Stimulated activated CD4-positive, alpha-beta T cell treated with anti-CD3 and anti-CD28 coated beads, Interleukin-4, amount 100 ng/mL, for 4 hours (primary cell): ENCODE data around the gene SNAP91.
"Not testable (repeated sequence)": the region's sequence is repeated elsewhere in the genome, so short reads cannot be mapped to it uniquely, and the experiment has no call there.

Source experiments
- DNase-seq, 2 experiments: peaks; one replicate each; pipeline ENCODE4 v3.0.0-alpha.2; 2020

The SNAP91 gene

DNA sequence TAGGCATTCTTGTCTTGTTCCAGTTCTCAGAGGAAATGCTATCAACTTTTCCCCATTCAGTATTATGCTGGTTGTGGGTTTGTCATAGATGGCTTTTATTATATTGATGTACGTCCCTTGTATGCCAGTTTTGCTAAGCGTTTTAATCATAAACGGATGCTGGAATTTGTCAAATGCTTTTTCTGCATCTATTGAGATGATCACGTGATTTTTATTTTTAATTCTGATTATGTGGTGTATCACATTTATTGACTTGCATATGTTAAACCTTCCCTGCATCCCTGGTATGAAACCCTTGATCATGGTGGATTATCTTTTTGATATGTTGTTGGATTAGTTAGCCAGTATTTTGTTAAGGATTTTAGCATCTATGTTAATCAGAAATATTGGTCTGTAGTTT is 79.0 kb downstream of the SNAP91 start:
- DNase-seq, result not testable (repeated sequence)

- DNase-seq, result no peak
Measured at GRCh38 chr6:83615025-83615999, 93.6 kb downstream of the SNAP91 start.

GRCh38 chr6:83613378-83613777 is 95.5 kb downstream of the SNAP91 start:
- DNase-seq, result no peak

GRCh38 chr6:83609248-83609647 is 99.7 kb downstream of the SNAP91 start:
- DNase-seq, result no peak

- DNase-seq, result no peak
Measured at GRCh38 chr6:83605517-83605916, 103.4 kb downstream of the SNAP91 start.

- no peak for DNase-seq
Measured at GRCh38 chr6:83603551-83603950, 105.3 kb downstream of the SNAP91 start.

DNA sequence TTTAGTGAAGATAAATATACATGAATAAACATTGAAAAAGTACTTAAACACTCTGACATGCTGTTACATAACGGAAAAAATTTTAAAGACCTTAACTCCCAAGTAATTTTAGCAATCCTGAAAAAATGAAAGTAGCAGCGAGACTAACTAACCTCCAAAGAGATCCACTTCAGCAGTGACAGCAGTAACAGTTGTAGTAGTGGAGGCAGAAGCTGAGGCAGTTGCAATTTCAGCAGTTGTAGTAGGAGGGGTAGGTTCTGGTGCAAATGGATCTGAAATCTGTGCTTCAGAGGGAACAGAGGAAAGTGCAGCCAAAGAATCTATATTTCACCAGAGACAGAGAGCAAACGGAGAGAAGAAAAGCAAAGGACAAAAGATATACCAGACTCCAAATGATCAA is 107.8 kb downstream of the SNAP91 start:
- DNase-seq, result no peak

- DNase-seq, result no peak
Measured at GRCh38 chr6:83600459-83600858, 108.4 kb downstream of the SNAP91 start.

GRCh38 chr6:83597511-83597910 is 111.4 kb downstream of the SNAP91 start:
- no peak for DNase-seq

DNA sequence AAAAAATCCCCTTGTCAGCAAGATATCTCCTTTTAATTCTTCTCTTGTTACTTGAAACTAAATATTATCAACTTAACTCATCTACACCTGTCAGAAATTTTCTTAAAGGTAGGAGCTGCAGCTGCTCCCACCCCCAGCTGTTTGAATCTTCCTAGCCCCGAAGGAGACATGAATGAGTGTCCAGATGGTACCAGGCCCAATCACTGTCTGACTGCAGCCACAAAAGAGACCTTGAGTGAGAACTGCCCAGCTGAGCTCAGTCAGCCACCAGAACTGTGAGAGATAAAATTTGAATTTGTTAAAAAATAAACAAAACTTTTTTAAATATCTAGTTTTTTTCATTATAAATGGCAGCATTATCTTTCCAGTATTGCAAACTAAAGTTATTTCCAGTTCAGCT is 111.8 kb downstream of the SNAP91 start:
- DNase-seq, result no peak

DNA sequence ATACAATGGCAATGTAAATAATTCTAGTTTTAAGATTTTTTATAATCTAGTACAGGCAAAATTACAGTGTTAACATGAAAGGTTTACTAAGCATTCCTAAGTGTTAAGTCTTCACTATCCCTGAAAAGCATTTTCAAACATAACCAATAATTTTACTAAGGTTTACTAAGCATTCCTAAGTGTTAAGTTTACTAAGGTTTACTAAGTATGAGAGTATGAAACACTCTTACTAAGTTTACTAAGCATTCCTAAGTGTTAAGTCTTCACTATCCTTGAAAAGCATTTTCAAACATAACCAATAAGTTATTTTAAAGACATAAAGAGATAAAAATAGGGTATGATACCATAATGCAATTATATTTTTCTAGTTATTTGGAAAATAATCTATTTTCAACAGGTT is 114.0 kb downstream of the SNAP91 start:
- DNase-seq, result no peak

DNA sequence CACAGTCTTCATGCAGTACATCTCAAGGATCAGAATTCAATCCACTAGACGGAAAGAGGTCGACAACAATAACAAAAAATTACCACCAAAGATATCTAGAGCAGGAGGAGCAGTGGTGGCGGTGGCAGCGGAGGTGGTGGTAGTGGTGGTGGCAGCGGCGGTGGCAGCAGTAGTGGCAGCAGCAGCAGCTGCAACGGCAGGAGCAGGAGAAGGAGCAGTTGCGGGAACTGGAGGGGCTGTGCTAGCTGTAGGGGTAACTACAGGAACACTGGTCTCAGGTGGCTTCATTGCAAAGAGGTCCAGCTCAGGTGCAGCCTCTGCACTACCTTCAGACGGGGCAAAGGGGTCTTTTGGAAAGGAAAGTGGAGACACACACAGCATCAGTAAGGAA is 115.5 kb downstream of the SNAP91 start:
- no peak for DNase-seq

GRCh38 chr6:83592770-83593394 is 116.0 kb downstream of the SNAP91 start:
- no peak for DNase-seq

DNA sequence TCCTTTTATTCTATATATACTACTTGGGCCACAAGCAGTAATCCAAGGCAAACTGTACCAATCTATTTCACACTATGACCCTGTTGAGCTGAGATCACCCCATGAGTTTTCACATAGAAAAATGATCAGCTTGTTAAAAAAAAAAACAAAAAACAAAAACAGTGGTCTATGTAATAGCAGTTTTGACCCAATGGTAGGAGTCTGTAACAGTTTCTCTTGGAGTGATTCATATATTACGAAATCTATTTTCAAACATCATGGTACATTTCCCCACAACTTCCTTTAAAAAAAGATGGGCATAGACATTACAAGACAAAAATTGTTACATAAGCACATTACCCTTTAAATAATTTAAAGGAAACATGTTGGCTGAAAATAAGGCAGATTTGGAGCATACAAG is 118.5 kb downstream of the SNAP91 start:
- no peak for DNase-seq

GRCh38 chr6:83589076-83589475 is 119.8 kb downstream of the SNAP91 start:
- DNase-seq, result no peak

GRCh38 chr6:83578057-83578456 is 130.8 kb downstream of the SNAP91 start:
- DNase-seq, result no peak

DNA sequence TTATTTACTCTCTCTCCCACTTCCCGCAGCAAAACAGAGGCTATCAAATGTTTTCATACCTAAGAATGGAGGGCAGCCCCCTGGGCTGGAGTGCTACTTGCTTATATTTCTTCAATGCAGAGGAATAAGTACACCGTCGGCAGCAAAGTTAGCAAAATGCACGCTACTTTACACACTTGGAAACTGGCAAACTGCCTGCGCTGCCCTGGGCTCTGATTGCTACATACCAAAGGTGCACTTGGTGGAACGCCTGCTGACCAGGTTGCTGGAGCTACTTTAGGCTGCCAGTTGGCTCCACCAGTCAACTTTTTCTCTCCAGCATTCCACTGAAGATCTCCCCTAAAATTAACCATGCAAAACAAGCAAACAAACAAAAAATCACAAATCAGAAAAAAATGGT is 134.1 kb downstream of the SNAP91 start:
- DNase-seq, result no peak

DNA sequence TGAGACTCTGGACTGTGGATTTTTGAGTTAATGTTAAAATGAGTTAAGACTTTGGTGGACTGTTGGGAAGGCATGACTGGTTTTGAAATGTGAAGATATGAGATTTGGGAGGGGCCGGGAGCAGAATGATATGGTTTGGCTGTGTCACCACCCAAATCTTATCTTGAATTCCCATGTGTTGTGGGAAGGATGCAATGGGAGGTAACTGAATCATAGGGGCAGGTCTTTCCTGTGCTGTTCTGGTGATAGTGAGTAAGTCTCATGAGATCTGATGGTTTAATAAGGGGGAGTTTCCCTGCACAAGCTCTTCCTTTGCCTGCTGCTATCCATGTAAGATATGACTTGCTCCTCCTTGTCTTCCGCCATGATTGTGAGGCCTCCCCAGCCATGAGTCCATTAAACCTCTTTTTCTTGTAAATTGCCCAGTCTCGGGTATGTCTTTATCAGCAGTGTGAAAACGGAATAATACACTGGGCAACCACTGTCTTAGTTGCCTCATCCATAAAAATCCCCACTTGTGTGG is 137.2 kb downstream of the SNAP91 start:
- DNase-seq, result not testable (repeated sequence)

GRCh38 chr6:83558975-83559374 is 149.9 kb downstream of the SNAP91 start:
- DNase-seq, result no peak

DNA sequence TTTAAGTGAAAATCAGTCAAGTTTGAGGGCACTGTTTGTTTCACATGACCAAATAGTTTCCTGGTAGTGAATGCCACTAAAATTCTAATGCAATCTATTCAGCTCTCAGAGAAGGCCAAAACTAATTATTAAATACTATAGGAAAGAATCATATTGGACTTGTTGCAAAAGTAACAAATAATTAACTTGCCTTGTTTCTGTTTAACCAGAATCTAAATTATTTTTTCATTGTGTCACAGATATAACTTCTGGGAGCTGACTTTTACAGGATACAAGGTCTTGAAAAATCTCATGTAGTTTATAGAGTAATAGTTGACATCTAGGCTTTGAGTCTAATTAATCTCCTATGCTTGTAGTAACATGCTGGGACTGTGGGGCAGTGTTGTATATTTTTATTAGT is 152.0 kb downstream of the SNAP91 start:
- no peak for DNase-seq

DNA sequence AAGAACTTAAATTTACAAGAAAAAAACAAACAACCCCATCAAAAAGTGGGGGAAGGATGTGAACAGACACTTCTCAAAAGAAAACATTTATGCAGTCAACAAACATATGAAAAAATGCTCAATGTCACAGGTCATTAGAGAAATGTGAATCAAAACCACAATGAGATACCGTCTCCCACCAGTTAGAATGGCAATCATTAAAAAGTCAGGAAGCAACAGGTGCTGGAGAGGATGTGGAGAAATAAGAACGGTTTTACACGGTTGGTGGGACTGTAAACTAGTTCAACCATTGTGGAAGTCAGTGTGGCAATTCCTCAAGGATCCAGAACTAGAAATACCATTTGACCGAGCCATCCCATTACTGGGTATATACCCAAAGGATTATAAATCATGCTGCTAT is 157.2 kb downstream of the SNAP91 start:
- DNase-seq, result not testable (repeated sequence)

DNA sequence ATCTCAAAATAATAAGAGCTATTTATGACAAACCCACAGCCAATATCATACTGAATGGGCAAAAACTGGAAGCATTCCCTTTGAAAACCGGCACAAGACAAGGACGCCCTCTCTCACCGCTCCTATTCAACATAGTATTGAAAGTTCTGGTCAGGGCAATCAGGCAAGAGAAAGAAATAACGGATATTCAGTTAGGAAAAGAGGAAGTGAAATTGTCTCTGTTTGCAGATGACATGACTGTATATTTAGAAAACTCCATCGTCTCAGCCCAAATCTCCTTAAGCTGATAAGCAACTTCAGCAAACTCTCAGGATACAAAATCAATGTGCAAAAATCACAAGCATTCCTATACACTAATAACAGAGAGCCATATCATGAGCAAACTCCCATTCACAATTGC is 158.4 kb downstream of the SNAP91 start:
- DNase-seq, result not testable (repeated sequence)

DNA sequence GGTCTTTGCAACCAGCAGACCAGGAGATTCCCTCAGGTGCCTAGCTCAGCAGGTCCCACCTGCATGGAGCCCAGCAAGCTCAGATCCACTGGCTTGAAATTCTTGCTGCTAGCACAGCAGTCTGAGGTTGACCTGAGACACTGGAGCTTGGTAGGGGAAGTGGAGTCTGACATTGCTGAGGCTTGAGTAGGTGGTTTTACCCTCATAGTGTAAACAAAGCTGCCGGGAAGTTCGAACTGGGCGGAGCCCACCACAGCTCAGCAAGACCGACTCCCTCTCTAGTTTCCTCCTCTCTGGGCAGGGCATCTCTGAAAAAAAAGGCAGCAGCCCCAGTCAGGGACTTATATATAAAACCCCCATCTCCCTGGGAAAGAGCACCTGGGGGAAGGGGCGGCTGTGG is 162.3 kb downstream of the SNAP91 start:
- DNase-seq, result no peak

DNA sequence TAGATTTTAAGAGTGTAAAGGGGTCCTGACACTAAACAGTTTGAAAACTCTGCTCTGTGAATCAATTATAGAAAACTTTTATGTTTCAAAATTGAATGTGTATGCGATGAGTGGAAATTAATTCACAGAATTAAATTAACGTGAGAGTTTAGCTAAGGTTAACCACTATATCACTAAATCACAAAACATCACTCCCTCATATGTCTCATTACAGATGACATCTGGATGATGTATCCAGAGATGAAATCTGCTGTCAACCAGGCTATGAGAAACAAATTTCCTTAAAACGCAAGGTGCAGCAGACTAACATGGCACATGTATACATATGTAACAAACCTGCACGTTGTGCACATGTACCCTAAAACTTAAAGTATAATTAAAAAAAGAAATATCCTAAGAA is 169.2 kb downstream of the SNAP91 start:
- no peak for DNase-seq
